ENCODE measurements around the gene ATP23.

ATP23 gene

DNA sequence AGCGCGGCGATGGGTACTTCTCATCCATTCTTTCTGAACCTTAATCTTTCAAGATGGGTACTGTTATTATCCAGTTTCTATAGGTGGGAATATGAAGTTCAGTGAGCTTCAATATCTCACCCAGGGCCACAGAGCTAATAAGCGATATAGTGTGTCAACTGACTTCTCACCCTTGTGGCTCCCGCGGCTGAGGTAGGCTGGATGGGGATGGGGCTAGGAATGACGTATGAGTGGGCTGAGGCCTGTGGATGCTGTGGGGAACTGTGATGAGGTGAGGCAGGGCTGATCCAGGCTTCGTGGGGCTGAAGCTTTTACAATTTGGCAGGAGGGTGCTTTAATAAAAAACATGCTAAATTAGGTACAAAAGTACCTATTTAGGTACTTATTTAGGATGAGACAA is 32.9 kb upstream of the ATP23 start:
- no peak for DNase-seq (ENCODE audit: low read depth)

DNA sequence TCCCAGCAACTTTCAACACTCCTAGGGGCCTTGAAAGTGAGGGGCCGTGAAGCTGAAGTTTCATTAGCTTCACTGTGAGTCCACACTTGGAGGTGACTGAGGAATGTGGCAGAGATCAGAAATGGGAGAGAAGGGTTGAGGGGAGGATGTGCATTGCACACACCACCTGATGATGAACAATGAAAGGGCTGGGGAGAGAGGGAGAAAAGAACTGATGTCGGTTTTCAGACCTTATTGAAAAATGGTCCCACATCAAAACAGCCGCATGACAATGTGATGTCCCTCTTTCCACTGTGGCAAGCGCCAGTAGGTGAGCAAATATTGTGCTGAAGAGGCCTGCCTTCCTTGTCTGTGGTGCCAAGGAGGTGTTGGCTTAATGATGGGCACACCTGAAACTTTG is 32.3 kb upstream of the ATP23 start:
- no peak for DNase-seq (ENCODE audit: low read depth)

DNA sequence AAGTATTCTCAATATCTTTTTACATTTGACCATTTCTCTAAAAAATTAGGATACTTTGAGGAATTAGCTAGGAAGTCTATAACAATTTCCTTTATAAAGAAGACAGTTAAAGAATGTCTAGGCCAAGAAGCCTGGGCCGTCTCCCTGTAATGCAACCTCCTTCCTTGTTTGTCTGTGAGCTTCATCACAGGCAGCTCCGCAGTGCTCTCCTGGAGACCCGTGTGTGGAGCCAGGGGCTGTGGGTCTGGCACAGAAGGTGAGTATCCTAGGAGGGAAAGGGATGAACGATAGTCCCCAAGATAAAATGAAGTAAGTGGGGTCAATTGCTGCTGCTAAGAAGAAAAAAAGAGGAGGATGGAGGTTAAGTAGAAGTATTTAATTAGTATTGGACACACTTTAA is 31.8 kb upstream of the ATP23 start:
- DNase-seq (ENCODE audit: low read depth): no peak

DNA sequence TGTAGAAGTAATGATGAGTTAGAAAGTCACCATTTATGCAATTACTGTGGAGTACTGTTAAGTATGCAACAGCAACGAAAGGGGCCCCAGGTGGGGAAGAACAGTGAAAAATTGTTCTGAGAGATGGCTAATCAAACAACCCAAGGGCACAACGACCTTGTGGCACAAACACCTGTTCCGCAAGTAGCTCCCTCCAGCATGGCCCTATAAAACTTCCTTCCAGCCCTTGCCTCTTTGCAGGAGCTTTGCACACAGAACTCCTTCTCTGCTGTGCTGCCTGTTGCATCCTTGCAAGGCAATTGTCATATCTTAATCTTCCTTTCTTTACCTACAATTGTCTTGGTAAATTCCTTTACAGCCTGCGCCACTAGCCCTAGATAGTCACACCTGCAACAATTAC is 23.2 kb upstream of the ATP23 start:
- DNase-seq (ENCODE audit: low read depth): no peak

DNA sequence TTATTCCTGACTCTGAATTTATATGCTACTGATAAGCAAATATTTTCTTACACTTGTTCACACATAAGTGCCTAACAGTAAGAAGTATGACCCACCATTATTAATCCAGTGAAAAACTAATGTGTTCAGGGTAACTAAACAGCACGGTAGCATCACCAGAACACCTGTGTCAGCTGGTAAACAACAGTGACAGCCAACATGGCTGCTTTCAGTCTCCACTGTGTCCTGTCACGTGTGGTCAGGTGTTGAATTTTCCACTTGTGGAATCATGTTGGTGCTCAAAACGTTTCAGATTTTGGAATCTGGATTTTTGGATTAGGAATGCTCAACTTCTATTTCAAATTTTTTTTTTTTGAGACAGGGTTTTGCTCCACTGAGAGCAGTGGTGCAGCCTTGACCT is 14.3 kb upstream of the ATP23 start:
- DNase-seq (ENCODE audit: low read depth): no peak

DNA sequence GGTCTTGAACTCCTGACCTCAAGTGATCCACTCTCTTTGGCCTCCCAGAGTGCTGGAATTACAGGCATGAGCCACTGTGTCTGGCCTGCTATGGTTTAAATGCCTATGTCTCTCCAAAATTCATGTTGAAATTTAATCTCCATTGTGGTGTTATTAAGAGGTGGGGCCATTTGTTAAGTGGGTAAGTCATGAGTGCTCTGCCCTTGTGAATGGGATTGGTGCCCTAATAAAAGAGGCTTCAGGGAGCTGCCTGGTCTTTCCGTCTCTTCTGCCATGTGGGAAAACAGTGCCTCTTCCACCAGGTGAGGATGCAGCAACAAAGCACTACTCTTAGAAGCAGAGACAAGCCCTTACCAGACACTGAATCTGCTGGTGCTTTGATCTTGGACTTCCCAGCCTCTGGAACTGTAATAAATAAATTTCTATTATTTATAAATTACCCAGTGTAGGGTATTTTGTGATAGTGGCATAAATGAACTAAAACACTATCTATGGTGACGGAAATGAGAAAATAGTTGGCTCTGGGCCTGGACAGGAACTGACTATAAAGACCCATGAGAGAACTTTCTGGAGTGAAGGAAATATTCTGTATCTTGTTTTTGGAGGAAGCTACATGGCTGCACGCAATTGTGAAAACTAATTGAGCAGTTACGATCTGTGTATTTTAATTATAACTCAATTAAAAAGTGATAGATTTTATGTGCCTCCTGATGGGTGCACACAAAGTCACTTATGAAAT is 12.1 kb upstream of the ATP23 start:
- no peak for DNase-seq (ENCODE audit: low read depth)

DNA sequence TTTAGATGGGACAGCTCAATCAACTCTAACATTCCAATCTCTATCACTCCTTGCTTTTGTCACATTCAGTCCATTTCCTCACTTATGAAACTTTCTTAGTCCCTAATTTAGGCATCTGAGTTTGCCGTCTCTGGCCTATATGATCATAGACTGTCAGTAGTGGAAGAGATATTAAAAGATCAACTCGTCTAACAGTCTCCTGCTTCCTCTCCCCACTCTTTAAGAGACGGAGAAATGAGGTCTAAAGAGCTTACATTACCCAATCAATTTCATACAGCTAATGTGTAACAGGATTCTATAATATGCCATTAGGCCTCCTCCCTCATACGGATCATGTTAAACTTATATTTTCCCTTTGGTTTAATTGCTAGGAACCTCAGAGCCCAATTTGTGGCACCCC is 6.5 kb upstream of the ATP23 start:
- no peak for DNase-seq (ENCODE audit: low read depth)

DNA sequence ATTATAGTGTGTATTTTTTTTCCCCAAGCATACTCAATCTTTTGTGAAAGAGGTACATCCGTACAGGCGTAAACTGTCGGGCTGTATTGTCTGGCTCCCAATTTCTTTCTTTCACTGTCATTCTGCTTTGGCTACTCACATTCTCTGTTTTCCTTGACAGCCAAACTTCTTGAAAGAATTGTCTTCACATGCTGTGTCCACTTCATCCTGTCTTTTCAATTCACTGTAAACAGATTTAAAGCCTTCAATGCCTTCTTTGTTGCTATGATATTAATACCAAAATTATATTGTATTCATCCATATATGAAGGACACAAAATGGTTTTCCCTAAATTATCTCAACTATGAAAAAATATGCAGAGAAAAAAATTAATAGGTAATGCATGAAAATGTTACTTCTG is 6.0 kb upstream of the ATP23 start:
- no peak for DNase-seq (ENCODE audit: low read depth)

DNA sequence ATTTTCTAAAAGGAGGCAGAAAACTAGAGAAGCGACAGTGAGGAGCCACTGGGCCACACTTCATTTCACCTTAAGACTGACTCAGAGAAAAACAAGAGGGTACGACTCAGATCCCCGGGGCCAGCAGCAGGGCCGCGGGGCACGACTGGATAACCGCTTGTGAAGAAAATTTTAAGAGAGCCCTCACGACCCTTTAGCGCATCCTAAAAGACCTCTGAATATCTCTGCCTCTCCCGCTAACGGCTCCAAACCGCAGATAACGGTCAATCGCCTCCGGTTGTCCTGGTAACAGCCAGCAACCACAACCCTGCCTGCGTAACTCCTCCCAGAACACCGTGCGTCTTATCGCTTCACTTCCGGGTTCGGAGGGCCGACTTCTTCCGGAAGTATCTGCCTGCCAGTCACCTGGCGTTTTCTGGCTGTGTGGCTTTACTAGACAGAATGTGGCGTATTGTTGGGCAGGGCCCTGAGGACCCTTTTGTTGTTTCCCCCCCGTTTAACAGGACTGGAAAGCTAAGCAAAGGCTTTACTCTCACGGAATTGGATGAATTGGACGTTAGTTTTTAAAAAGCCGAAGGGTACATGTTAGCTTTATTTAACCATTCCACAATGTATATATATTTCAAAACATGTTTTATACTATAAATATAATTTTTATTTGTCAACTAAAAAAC is 5.4 kb upstream of the ATP23 start:
- peak; percentile 69 for DNase-seq (ENCODE audit: low read depth)

DNA sequence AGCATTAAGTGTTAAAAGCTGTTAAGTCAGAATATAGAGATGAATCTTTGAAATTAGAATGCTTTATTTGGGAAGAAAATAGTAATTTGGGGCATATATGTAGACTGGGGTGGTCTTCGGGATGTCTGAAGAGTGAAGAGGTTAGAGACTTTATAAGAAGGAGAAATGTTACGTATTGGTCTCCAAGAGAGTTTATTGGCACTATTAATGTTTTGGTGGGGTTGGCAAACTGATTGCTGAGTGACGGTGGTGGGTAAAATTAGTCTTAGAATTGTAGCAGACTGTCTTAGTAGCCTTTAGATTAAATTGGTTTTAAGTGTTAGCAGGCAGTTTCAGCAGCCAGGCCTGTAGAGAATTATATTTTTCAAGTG is 4.9 kb upstream of the ATP23 start:
- no peak for DNase-seq (ENCODE audit: low read depth)

DNA sequence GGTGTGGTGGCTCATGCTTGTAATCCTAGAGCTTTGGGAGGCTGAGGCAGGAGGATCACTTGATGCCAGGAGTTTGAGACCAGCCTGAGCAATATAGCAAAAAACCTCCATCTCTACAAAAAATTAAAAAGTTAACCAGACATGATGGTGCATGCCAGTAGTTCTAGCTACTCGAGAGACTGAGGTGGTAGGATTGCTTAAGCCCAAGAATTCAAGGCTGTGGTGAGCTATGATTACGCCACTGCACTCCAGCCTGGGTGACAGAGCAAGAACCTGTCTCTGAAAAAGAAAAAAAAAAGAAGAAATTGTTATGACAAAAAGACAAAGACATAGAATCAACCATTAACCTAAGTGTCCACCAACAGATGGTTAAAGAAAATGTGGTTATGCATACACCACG is 2.1 kb upstream of the ATP23 start:
- DNase-seq (ENCODE audit: low read depth): no peak

DNA sequence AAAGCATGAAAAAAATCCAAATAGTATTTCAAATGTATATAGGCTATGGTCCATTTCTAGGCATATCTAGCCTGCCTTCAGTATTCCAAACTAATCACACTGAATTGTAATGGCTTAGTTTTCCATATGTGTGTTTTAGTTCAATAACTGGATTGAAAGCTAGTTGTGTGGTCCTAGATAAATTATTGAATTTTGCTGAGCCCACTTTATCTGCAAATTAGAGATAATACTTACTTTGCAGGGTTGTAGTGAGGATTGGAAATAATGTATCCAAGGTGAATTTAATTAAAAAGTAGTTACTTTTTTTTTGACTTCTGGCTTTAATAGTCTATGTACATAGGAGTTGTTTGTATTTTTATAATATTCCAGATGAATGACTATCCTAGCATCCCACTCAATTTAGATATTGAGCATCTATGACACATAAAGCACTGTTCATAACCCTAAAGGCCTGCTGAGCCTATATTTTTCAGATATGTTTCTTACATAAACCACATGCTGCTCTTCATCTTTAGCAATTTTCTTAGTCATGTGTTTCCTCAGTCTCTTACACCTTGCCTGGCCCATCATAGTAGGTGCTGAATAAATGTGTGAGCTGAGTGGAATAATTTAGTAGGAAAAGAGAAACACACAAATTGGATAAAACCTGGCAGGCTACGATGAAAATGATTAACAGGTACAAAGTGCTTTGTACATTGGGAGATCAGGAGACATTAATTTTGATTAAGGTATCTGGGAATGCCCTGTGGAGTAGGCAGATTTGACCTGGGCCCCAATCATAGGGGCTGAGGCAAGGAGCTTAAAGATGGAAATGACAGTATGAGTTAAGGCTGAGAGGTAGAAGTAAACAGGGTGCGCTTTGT is 1.1 kb upstream of the ATP23 start:
- no peak for DNase-seq (ENCODE audit: low read depth)

DNA sequence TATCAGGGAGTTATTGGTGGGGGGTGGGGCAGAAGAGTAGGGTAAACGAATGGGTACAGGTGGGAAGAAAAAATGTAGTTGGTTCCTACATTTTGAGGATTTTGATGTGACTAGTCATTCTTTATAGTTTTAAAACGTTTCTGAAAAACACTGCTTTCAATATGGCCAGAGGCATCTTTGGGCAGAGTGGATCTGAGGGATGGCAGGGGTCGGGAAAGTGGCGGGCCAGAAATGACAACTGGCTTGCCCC is 527 bp upstream of the ATP23 start:
- no peak for DNase-seq (ENCODE audit: low read depth)

DNA sequence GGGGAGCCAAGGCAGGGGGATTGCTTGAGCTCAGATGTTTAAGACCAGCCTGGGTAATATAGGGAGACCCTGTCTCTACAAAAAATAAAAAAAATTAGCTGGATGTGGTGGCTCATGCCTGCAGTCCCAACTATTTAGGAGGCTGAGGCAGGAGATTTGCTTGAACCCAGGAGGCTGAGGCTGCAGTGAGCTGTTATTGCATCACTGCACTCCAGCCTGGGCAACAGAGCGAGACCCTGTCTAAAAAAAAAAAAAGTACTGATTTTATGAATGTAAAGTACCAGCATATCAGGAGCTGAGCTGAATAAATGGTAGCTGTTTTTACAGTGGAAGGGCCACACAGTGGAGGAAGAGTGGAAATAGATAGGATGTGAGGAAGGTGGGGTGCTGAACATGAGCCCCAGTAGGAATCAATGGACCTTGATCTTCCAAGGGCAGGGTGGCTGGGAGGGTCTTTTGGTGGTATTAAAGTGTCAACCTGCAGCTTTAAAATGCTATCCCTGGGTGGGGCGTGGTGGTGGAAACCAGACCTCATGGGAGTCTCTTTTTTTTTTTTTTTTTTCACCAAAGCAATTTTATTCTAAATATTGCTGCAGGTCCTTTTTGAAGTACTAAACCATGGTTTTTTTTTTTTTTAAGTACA is 2.2 kb downstream of the ATP23 start:
- DNase-seq (ENCODE audit: low read depth): no peak

DNA sequence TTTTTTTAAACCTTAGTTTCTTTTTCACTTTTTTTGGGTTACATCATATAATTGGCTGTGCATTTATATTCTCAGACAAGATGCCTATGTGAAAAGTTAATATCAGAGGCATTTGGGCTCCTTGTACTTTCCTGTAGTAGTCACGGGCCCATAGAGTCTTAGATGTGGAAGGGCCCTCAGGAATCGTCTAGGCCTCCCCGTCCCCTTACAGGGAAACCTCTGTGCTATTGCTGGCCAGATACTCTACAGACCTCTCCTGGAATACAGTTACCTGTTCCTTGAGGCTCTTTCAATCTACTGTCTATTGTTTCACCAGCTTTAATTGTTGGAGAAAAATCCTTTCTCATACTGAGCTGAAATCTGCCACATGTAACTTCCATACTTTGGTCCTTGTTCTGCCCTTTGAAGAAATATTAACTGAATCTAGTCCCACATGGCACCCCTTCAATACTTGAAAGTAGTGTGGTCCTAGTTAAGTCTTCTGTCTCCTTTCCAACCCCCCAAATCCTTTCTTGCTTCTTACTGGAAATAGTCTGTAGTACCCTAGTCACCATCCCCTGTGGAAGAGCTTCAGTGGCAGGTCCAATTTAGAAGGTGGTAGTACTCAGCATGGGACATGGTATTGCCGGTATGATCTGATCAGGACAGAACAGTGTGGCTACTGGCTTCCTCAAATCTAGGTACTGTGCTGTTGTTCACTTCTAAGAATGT is 3.1 kb downstream of the ATP23 start:
- DNase-seq (ENCODE audit: low read depth): no peak

DNA sequence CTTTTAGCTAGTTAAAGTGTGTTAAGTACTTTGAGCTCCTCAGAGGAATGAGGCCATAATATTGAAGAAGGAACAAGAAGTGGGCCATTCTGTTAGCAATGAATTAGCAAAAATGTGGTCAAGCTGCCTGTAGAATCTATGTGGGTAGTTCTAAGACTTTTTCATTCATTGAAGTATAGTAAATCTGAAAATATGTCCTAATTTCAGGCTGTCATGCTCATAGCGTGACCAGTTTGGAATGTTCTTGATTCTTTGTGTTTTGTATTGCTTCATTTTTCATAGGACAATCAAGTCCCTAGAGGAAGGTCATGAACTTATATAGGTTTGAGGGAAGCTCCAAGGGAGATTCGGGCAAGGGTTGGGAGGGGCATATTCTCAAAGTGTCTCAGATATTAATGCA is 11.4 kb downstream of the ATP23 start:
- DNase-seq (ENCODE audit: low read depth): no peak

DNA sequence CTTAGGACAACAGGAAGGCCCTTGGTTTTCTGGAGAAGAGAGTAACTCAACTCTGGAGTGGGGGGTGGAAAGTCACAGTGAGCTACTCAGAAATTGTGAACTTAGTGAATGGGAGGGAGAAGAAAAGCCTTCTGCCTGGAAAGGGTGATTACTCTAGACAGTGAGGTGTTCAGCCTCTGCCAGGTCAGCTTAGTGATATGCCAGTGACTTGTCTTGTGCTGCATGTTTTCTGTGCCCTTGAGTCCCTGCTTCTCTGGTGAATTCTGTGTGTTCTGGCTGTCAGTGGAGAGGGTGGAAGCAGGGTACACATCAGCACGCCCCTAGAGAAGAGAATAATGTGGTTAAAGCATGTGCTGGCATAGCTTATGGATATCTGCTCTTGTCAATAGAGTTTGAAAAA is 13.4 kb downstream of the ATP23 start:
- no peak for DNase-seq (ENCODE audit: low read depth)

DNA sequence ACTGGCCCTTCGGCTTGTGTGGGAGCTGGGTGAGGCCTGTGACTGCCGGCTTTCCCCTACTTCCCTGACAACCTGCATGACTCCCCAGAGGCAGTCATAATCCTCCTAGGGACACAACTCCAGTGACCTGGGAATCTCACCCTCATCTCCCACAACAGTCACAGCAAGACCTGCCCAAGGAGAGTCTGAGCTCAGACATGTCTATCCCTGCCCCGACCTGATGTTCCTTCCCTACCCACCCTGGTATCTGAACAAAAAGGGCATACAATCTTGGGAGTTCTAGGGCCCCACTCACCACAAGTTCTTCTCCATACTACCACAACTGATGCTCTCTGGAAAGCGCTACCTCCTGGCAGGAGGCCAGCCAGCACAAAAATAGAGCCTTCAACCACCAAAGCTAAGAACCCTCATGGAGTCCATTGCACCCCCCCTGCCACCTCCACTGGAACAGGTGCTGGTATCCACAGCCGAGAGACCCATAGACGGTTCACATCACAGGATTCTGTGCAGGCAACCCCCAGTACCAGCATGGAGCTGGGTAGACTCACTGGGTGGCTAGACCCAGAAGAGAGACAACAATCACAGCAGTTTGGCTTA is 16.8 kb downstream of the ATP23 start:
- no peak for DNase-seq (ENCODE audit: low read depth)

DNA sequence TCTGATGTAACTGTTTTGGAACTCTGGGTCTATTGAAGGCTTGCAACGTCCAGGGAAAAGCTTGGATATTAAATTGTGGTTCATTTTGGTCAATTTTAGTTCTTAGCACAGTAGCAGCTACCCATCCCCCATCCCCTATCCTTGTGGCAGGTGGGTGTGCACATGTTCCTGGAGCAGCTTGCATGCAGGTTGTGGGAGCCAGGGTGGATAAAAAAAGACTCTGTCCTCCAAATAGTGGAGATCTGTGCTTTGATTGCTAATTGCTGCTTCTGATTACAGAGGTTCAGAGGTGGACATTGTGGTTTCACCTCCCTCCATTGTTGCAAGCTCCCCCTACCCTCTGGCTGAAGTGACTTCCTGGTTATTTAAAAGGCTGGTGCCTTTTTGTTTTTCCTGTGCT is 23.1 kb downstream of the ATP23 start:
- DNase-seq (ENCODE audit: low read depth): no peak

DNA sequence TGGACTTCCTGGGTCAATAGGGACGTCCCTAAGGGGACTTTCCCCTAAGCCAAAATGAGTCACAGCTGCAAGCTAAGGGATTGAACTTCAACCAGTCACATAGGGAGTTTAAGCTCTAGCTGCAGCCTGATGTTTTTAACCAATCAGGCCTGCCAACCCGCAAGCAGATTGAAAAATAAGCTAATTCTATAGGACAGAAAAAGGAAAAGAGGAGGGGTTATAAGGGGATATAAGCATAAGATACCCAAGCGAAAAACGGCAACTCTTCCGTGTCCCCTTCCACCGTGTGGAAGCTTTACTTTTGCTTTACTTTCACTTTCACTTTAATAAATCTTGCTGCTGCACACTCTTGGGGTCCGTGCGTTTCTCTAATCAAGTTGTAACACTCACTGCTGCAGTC is 24.4 kb downstream of the ATP23 start:
- no peak for DNase-seq (ENCODE audit: low read depth)

DNA sequence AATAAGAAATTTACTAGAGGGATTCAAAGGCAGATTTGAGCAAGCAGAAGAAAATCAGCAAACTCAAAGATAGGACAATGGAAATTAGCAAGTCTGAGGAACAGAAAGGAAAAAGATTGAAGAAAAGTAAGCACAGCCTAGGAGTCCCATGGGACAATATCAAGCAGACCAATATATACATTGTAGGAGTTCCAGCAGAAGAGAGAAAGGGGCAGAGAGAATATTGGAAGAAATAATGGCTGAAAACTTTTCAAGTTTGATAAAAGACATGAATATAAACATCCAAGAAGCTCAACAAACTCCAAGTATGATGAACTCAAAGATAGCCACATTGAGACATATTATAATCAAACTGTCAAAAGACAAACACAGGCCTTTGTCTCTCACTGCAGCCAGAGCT is 25.2 kb downstream of the ATP23 start:
- DNase-seq (ENCODE audit: low read depth): no peak
